GM21825 (cell line): ENCODE results near the gene ACACB.

ENCODE experiments used
- ATAC-seq: cut with Tn5 transposase; IDR thresholded peaks from one replicate; pipeline ENCODE4 v1.9.1; 2021; ENCODE audit warnings: mild to moderate bottlenecking, moderate library complexity; ENCODE audit not compliant: unreplicated experiment

Gene ACACB

GRCh38 chr12:109203480-109203879 is 87.1 kb downstream of the ACACB start:
- ATAC-seq, result no peak

- ATAC-seq, result no peak
Measured at GRCh38 chr12:109209082-109209481, 92.7 kb downstream of the ACACB start.

- no peak for ATAC-seq
Measured at GRCh38 chr12:109212460-109213115, 96.2 kb downstream of the ACACB start.

GRCh38 chr12:109214131-109214530 is 97.7 kb downstream of the ACACB start:
- ATAC-seq, result no peak

GRCh38 chr12:109218996-109219395 is 102.6 kb downstream of the ACACB start:
- no peak for ATAC-seq

GRCh38 chr12:109219938-109220337 is 103.6 kb downstream of the ACACB start:
- ATAC-seq, result no peak

GRCh38 chr12:109221277-109221931 is 105.0 kb downstream of the ACACB start:
- no peak for ATAC-seq

GRCh38 chr12:109222062-109222461 is 105.7 kb downstream of the ACACB start:
- ATAC-seq, result no peak

- no peak for ATAC-seq
Measured at GRCh38 chr12:109222496-109222895, 106.1 kb downstream of the ACACB start.

- no peak for ATAC-seq
Measured at GRCh38 chr12:109223211-109223610, 106.8 kb downstream of the ACACB start.

- no peak for ATAC-seq
Measured at GRCh38 chr12:109223868-109224267, 107.5 kb downstream of the ACACB start.

GRCh38 chr12:109228664-109229063 is 112.3 kb downstream of the ACACB start:
- ATAC-seq, result no peak

- no peak for ATAC-seq
Measured at GRCh38 chr12:109230193-109230592, 113.8 kb downstream of the ACACB start.

GRCh38 chr12:109232731-109233130 is 116.3 kb downstream of the ACACB start:
- no peak for ATAC-seq

GRCh38 chr12:109234012-109234411 is 117.6 kb downstream of the ACACB start:
- no peak for ATAC-seq

- ATAC-seq, result no peak
Measured at GRCh38 chr12:109236257-109236656, 119.9 kb downstream of the ACACB start.

GRCh38 chr12:109239179-109239578 is 122.8 kb downstream of the ACACB start:
- no peak for ATAC-seq

GRCh38 chr12:109239691-109240090 is 123.3 kb downstream of the ACACB start:
- ATAC-seq, result no peak

- no peak for ATAC-seq
Measured at GRCh38 chr12:109240365-109240764, 124.0 kb downstream of the ACACB start.

GRCh38 chr12:109241936-109242335 is 125.5 kb downstream of the ACACB start:
- no peak for ATAC-seq

- ATAC-seq, result no peak
Measured at GRCh38 chr12:109244073-109244472, 127.7 kb downstream of the ACACB start.

GRCh38 chr12:109246221-109246620 is 129.8 kb downstream of the ACACB start:
- ATAC-seq, result no peak
